ENCODE measurements around the gene ATF6B.
A peak's percentile ranks its signal among the peaks of the same experiment; 100 is the strongest.
"Not testable (repeated sequence)": the region's sequence is repeated elsewhere in the genome, so short reads cannot be mapped to it uniquely, and the experiment has no call there.

Gene ATF6B

GRCh38 chr6:32081168-32081990 lies 46.7 kb downstream of the ATF6B start:
- peak; percentile 89 for DNase-seq (ENCODE audit: low spot score)

DNA sequence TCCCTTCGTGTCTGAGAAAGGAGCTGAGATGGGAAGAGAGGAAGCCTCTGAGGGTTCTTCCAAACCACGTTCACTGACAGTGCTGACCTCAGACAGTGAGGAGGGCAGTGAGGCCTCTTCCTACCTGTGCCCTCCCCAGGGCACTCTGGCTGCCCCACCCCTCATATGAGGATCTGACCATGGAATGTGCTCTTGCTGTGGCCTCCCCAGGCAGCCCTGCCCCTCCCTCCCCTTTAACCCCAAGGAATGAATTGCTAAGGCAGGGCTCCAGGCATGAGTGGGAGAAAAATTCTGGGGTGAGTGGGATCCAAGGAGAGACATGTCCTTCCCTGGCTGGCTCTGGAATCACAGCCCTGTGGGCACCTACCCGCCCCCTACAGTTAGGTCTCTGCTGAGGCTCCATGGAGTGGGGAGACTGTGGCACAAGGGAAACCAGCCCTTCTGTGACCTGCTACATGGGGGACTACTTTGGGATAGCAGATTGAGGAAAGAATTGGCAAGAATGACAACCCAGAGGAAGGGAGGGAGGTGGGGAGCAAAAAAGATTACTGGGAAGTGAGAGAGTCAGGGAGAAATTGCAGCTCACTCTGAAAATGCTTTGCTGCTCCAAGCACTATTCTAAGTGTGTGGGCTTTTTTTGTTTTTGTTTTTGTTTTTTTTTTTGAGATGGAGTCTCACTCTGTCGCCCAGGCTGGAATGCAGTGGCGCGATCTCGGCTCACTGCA lies 48.3 kb downstream of the ATF6B start:
- DNase-seq (ENCODE audit: low spot score), result no peak

GRCh38 chr6:32076321-32076809 lies 51.7 kb downstream of the ATF6B start:
- no peak for DNase-seq (ENCODE audit: low spot score)

DNA sequence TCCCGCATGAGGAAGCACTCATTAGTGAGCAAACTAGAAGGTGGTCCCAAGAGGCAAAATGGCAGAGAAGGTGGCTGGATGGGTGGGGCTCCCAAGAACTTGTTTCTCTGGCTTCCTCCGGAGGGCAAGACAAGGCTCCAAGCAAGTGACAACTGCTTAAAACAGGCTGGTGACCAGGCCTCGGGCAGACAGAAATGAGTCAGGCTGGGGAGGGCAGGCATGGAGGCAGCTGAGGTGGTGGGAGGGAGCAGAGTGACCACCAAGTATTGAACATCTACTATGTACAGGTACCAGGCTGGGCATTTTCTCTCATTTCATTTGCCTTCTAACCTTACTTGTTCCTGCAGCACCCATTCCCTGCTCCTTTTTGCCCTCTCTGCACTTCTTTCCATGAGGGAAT lies 52.3 kb downstream of the ATF6B start:
- no peak for DNase-seq (ENCODE audit: low spot score)

GRCh38 chr6:32074996-32075532 lies 53.0 kb downstream of the ATF6B start:
- no peak for DNase-seq (ENCODE audit: low spot score)

DNA sequence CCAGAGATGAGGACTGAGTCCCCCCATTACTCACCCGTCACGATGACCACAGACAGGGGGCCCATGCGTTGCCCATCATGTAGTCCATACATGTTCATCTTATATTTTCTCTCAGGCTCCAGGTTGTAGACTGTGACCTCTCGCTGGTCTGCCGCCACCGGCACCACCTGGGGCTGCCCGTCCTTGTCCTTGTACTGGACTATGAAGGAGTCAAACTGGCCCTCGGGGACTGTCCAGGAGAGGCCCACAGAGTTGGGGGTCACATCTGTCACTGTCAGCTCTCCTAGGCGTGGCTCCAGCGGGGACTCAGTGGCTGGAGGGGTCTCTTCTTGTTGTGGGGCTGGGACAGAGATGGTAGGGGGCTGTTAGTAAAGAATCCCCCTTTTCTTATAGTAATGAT lies 54.4 kb downstream of the ATF6B start:
- no peak for DNase-seq (ENCODE audit: low spot score)

- no peak for DNase-seq (ENCODE audit: low spot score)
These were observed 54.9 kb downstream of the ATF6B start for GRCh38 chr6:32073101-32073500.

DNA sequence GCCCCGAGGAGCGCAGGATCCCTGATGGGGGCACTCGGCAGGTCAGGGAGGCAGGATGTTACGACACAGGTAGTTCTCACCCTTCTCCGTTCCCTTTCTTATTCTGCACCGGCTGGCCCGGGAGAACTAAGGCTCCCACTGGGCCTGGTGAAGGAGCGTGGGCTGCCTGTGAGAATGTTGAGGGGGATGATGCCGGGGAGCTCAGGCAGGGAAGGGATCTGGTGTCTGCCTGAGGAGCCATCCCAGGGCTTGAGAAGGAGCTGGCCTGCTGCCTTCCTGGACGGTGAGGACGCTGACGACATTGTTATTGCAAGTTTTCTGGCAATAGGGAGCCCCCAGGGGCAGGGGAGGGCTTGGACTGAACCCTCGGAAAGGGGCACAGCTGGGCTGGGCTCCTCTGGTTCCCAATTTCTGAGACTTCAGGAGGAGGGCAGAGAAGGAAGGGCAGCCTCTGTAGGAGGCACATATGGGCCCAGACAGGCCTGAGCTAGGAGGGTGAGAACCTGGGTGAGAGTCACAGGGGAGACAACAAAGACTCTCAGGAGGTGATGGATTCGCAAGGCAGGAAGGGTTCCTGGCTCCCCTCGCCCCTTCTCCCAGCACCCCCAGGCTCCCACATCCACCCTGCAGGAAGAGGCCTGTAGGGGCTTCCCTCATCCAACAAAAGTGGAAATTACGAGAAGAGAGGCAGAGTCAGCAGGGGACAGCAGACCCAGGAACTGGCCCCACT lies 57.1 kb downstream of the ATF6B start:
- DNase-seq (ENCODE audit: low spot score), result no peak

- no peak for DNase-seq (ENCODE audit: low spot score)
These were observed 58.0 kb downstream of the ATF6B start for GRCh38 chr6:32069878-32070515.

DNA sequence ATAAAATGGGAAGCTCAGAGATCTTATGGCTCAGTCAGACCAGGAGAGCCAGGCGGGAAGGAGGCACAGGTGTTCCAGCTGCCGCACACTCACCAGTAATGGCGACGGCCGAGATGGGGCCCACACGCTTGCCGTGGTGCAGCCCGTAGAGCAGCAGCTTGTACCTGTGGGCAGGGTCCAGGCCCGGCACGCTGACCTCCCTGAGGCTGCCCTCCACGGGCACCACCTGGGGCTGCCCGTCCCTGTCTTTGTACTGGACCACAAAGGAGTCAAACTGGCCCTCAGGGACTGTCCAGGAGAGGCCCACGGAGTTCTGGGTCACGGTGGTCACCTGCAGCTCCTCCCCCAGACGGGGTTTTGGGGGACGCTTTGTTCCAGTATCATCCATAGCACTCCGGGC lies 58.6 kb downstream of the ATF6B start:
- no peak for DNase-seq (ENCODE audit: low spot score)

DNA sequence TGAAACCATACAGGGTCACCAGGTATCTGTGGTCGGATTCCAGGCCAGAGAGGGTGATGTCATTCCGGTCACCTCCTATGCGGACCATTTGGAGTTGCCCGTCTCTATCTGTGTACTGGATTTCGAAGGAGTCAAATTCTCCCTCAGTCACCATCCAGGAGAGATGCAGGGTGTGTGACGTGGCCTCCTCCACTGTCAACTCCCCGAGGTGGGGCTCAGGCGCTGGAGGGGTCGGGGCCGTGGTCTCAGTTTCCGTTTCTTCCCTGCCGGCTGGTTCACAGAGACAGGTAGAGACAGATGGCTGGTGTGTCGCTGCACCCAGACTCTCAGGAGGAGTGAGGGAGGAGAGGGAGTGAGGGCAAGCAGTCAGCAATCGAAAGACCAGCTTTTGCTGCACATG lies 59.2 kb downstream of the ATF6B start:
- DNase-seq (ENCODE audit: low spot score), result no peak

DNA sequence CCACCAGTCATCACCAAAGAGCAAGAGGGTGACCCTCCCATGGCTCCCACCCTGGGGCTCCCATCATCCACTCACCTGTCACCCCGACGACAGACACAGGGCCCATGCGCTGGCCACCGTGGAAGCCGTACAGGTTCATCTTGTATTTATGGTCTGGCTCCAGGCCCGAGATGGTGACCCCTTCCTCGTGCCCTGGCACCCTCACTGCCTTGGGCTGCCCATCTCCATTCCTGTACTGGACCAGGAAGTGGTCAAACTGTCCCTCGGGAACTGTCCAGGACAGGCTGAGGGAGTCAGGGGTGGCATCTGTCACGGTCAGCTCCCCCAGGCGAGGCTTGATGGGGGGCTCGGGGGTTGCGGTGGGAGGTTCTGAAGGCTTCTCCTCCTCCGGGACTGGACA lies 59.7 kb downstream of the ATF6B start:
- not testable (repeated sequence) for DNase-seq (ENCODE audit: low spot score)

GRCh38 chr6:32067521-32067920 lies 60.5 kb downstream of the ATF6B start:
- not testable (repeated sequence) for DNase-seq (ENCODE audit: low spot score)

All from COLO829 (cell line).